ENCODE results near the gene IQSEC2. TPM values are rescaled to one million over a fixed set of nuclear protein-coding genes. Genes with fewer than 3 reads are reported as not detected.

IQSEC2 gene
- total and polyA plus RNA-seq, 2 of the 13 experiments (the other 11 are each of a cell fraction or from before 2014, with no cell fraction given): 0.13 to 0.21 TPM

DNA sequence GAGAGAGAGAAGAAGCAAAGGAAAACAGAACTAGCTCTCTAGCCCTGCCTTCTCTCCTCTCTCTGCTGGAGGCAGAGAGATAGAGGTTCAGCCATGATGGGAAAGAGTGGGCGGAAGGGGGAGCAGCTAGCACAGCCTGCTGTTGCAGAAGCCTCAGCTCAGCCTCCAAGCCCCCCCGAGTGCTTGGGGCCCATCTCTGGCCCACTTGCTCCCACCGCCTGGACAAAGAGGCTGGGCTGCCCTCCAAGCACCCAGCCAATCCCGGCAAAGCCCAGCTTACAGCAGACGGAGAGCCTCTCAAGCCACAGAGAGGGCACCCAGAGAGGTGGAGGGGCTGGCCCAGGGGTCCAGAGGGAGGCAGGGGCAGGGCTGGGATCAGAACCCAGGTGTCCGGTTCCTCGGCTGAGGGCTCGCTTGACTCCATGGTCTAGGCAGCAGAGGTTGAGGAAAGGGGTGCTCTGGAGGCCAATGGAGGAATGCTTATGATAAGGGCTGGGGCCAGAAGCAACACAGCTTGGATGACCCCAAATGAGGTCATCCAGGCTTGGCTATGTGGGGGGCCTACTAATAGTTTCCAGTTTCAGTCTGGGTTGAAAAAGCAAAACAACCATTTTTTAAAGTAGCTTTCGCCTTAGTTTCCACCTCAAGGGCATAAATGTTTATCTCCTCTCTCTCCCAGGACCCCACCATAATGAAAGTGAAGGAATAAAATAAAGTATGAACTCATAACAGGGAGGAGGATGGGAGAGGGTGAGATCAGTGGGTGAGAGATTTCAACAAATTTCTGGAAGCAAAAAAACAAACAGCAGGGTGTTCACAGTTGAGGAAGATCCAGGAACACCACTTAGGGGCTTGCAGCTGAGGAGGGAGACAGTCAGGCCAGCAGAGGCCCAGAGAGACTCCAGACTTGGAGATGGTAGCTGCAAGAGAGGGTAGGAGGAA, 24.9 kb upstream of the IQSEC2 start:
- TF ChIP-seq ZNF563 (CRISPR knock-in tag; IDR thresholded peaks at IDR 0.05) (no peak), RELA (CRISPR knock-in tag; IDR thresholded peaks at IDR 0.05) (no peak), FOXO1 (CRISPR knock-in tag; IDR thresholded peaks at IDR 0.05) (no peak), RFX5 (IDR thresholded peaks at IDR 0.05; ENCODE audit: low read depth, low read length) (no peak), CHD4 (IDR thresholded peaks at IDR 0.05; ENCODE audit: borderline replicate concordance, low read length) (no peak)
- TF ChIP-seq, protein P1, sequence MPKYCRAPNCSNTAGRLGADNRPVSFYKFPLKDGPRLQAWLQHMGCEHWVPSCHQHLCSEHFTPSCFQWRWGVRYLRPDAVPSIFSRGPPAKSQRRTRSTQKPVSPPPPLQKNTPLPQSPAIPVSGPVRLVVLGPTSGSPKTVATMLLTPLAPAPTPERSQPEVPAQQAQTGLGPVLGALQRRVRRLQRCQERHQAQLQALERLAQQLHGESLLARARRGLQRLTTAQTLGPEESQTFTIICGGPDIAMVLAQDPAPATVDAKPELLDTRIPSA (CRISPR knock-in tag; IDR thresholded peaks at IDR 0.05; ENCODE audit: borderline replicate concordance): no peak
- ATAC-seq: no peak
- FAIRE-seq: no peak
- no peaks in the 10 kb centered on the region for H3K79me2 ChIP-seq (ENCODE audit: insufficient read depth, low read length)
- H2AFZ ChIP-seq (ENCODE audit: low read length): no peak overlapping the region
- BruUV-seq (replicated peaks): no TSS peak
- no peaks in the 10 kb centered on the region for H3K9me3 ChIP-seq (ENCODE audit: low read length)
- WGBS (ENCODE audit: low lambda C conversion rate): 60% methylated on average over 2 of the region's 9 CpGs
- in situ Hi-C loops (cut with HindIII; ENCODE audit: extremely low pct_ligation_motif_present, low pct_unique_long_range_greater_than_20kb): no loop called here
- POLR2A ChIA-PET: no interaction called here
- H3K4me3 ChIP-seq (replicated peaks in 1 of 3; ENCODE audit: insufficient read depth in 1 of 3, low read depth in 2 of 3, low read length in 3 of 3): no peak overlapping the region
- H3K4me2 ChIP-seq (ENCODE audit: low read depth, low read length): no peak overlapping the region
- H3K36me3 ChIP-seq (replicated peaks in 1 of 2; ENCODE audit: control insufficient read depth in 1 of 2, insufficient read depth in 2 of 2, low read length in 2 of 2): no peaks in the 10 kb centered on the region
- DNase-seq (ENCODE audit: low spot score): no peak
- H3K27ac ChIP-seq (ENCODE audit: extremely low read length, insufficient read depth, low read length): no peak overlapping the region
- H3K4me1 ChIP-seq (ENCODE audit: insufficient read depth, low read length): no peaks in the 10 kb centered on the region
- H3K9ac ChIP-seq (ENCODE audit: insufficient read depth, low read depth, low read length): no peak overlapping the region
- intact Hi-C loops (cut with micrococcal nuclease; ENCODE audit: unreplicated experiment): no loop called here
- CTCF ChIA-PET (ENCODE audit: low intra/inter-chr PET ratio, low total read pairs): no interaction called here
- H3K27me3 ChIP-seq (ENCODE audit: control insufficient read depth in 1 of 2, insufficient read depth in 2 of 2, low read length in 2 of 2): no peaks in the 10 kb centered on the region
- no peaks in the 10 kb centered on the region for H4K20me1 ChIP-seq (ENCODE audit: insufficient read depth, low read length)
